GM19043 (cell line): ENCODE results near the gene ATXN7L2.

ENCODE experiments used
- ATAC-seq: cut with Tn5 transposase; IDR thresholded peaks from one replicate; pipeline ENCODE4 v1.9.1; 2021; ENCODE audit warnings: low read depth; ENCODE audit not compliant: unreplicated experiment

ATXN7L2 gene

DNA sequence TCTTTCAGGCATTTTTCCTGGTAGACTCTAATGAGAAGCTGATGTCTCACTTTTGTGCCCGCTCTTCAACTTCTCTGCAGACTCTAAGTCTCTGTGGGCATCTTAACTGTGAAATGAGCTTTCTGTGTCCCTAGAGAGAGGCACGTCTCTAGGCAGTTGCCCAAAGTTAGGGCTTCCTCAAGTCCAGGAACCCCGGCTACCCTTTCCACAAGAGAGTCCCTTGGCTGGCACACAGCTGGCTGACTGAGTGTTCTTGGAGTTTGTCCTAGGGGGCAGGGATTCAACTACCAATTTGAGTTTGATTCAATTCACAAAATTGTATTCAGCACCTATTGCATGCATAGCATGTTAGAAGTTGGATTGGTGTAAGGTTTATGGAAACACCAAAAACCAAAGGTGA is 57.4 kb downstream of the ATXN7L2 start:
- no peak for ATAC-seq
